Testis (tissue), 3 donors: ENCODE measurements around the gene ZNF44. TPM values are rescaled to one million over a fixed set of nuclear protein-coding genes. Genes with fewer than 3 reads are reported as not detected.
A peak's percentile ranks its signal among the peaks of the same experiment; 100 is the strongest.

ENCODE experiments used
- DNase-seq: peaks from one replicate; pipeline ENCODE4 v3.0.0-alpha.2; 2019
- H3K27ac ChIP-seq, 2 donors: fragments of 200-600 bp; sonication (generic); one replicate each; pipeline ENCODE4 v1.5.1; 2019
- H3K27me3 ChIP-seq: fragments of 200-600 bp; sonication (generic); one replicate; pipeline ENCODE4 v1.5.1; 2019
- H3K36me3 ChIP-seq: fragments of 200-600 bp; sonication (generic); one replicate; pipeline ENCODE4 v1.5.1; 2017; ENCODE audit warnings: low read depth; ENCODE audit errors: missing control alignments
- H3K4me1 ChIP-seq: fragments of 200-600 bp; sonication (generic); one replicate; pipeline ENCODE4 v1.5.1; 2019
- H3K4me3 ChIP-seq, 2 donors: fragments of 200-600 bp; sonication (generic); one replicate each; pipeline ENCODE4 v1.5.1; 2017 to 2019
- H3K9me3 ChIP-seq: fragments of 200-600 bp; sonication (generic); one replicate; pipeline ENCODE4 v1.5.1; 2017
- CTCF ChIP-seq, 3 experiments: fragments of 450-650 bp in 2 of 3; fragments of 200-600 bp in 1 of 3; sonication (generic) in 1 of 3; IDR thresholded peaks; one replicate each; pipeline ENCODE4 v1.5.1; 2016 to 2019; ENCODE audit warnings: antibody characterized with exemption in 3 of 3, mild to moderate bottlenecking in 2 of 3, moderate library complexity in 1 of 3
- POLR2A ChIP-seq: fragments of 450-650 bp; IDR thresholded peaks from one replicate; pipeline ENCODE4 v1.6.1; 2017; ENCODE audit warnings: antibody characterized with exemption, mild to moderate bottlenecking, moderate library complexity
- WGBS, 2 donors: methylation state at CpG; one replicate each; pipeline ENCODE4 v1.1.5; 2018; 5-methylcytosine and 5-hydroxymethylcytosine counted together
- intact Hi-C: fragments of 100-400 bp; cut with DNase I; formaldehyde crosslinking; loops from one replicate; pipeline ENCODE4 v1.15.1; 2023; ENCODE audit warnings: low total_unique reads
- polyA plus RNA-seq: library from polyadenylated mRNA; stranded (reverse); fragments of 350-450 nt; fragmentation: Illumina TruSeq; extraction: RNeasy Lipid Tissue Mini Kit (QIAGEN cat#74804); gene quantifications from one replicate; pipeline ENCODE4 v1.2.3, GENCODE V29; 2014; ENCODE audit warnings: low read depth, low replicate concordance; ENCODE audit not compliant: insufficient read depth
- total RNA-seq, 2 donors: library from RNA; depleted of rRNA; stranded (reverse); fragments of >200 nt; gene quantifications; one replicate each; pipeline ENCODE4 v1.2.3, GENCODE V29; 2016

ZNF44 gene
- total and polyA plus RNA-seq, 3 donors from 2014 or later, result 18.9 to 30.2 (median 22.4) TPM

- 95% methylated on average over 5 of the region's 5 CpGs for WGBS, 2 donors
- H3K27me3 ChIP-seq, result no peaks in the 10 kb centered on the region
These were observed 47.0 kb downstream of the ZNF44 start for GRCh38 chr19:12247644-12248222.

GRCh38 chr19:12244370-12244769, 50.3 kb downstream of the ZNF44 start:
- Histone ChIP-seq H3K4me3 (no peak overlapping the region), H3K27ac (no peak overlapping the region), H3K4me1 (no peaks in the 10 kb centered on the region), H3K27me3 (no peaks in the 10 kb centered on the region), H3K9me3 (no peaks in the 10 kb centered on the region), H3K36me3 (no peaks in the 10 kb centered on the region)
- intact Hi-C loops, result no loop called here
- no peak for DNase-seq
- 81 to 90% methylated on average over 2 of the region's 2 CpGs for WGBS, 2 donors
- TF ChIP-seq CTCF (IDR thresholded peaks at IDR 0.05) (no peak), POLR2A (no peak)

More at GRCh38 chr19:12247644-12248222, 47.0 kb downstream of the ZNF44 start:
- Histone ChIP-seq H3K27ac (no peak overlapping the region), H3K9me3 (no peaks in the 10 kb centered on the region), H3K4me3 (no peak overlapping the region), H3K4me1 (no peaks in the 10 kb centered on the region), H3K36me3 (no peaks in the 10 kb centered on the region)
- no peak for DNase-seq
- no peak for TF ChIP-seq CTCF (IDR thresholded peaks at IDR 0.05)
- TF ChIP-seq POLR2A, result no peak
- intact Hi-C loops, result no loop called here

GRCh38 chr19:12237143-12237839, 57.4 kb downstream of the ZNF44 start:
- Histone ChIP-seq H3K9me3 (no peaks in the 10 kb centered on the region), H3K4me3 (peak overlapping the region; percentile 22 to 36), H3K27me3 (no peaks in the 10 kb centered on the region), H3K27ac (no peak overlapping the region), H3K36me3 (no peaks in the 10 kb centered on the region), H3K4me1 (no peaks in the 10 kb centered on the region)
- TF ChIP-seq POLR2A (no peak), CTCF (IDR thresholded peaks at IDR 0.05) (no peak)
- WGBS, 2 donors, result 69 to 70% methylated on average over 8 to 37 of the region's 37 CpGs
- peak; percentile 66 for DNase-seq
- intact Hi-C loops, result no loop called here

GRCh38 chr19:12232961-12233360, 61.7 kb downstream of the ZNF44 start:
- Histone ChIP-seq H3K4me1 (no peaks in the 10 kb centered on the region), H3K27ac (no peak overlapping the region), H3K9me3 (no peaks in the 10 kb centered on the region), H3K27me3 (no peaks in the 10 kb centered on the region), H3K4me3 (no peak overlapping the region), H3K36me3 (no peaks in the 10 kb centered on the region)
- intact Hi-C loops, result no loop called here
- 70 to 71% methylated on average over 3 of the region's 3 CpGs for WGBS, 2 donors
- no peak for TF ChIP-seq POLR2A
- no peak for TF ChIP-seq CTCF (IDR thresholded peaks at IDR 0.05)
- no peak for DNase-seq
